ENCODE measurements around the gene UQCR11.

The UQCR11 gene

DNA sequence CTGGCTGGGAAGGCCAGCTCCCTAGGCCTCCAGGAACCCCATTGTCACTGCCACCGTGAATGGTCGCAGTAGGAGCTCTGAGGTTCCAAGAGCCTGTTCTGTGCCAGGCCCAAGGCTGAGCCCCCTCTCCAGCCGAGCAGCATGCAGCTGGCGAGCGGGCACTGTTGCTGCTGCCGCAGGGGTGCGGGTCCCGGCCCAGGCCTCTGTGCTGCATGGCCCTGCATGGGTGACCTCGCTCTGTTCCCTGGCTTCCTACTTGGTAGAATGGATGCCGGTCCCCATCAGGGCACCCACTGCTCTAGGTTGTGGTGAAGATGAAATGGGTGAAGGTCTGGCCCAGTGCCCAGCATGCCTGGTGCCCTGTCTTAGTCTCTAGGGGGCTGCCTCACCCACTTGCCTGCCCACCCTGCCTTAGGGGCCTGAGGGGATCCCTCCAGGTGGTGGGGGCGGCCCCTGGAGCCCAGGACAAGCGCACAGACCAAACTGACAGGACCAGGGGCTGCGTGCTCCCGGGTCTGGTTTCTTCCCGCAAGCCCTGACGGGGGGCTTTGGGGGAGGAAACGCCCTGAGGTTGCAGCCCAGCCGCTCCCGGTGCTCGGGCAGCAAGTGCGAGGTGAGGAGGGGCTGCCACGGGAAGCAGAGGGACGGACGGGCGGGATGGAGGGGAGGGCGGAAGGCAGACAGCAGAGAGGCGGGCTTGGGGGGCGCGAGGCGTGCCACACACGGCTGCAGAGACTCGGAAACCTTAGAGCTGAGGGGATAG, 8.7 kb upstream of the UQCR11 start:
- DNase-seq: no peak

DNA sequence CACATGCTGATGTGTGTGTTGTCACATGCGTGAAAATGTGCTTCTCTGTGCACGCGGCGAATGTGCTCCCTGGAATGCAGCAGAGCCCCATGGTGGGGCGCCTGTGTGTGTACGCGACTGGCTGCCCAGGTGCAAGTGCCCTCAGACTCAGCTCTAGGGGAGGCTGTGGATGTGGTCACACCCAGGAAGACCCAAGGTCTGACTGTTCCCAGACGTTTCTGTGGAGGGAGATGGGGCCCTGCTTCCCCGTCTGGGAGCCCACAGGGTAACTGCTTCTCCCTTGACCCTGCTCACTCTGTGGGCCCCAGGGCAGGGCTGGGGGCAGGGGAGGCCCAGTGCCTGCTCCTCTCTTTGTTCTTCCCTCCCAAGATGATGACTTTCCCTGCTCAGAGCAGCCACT, 7.9 kb upstream of the UQCR11 start:
- no peak for DNase-seq

DNA sequence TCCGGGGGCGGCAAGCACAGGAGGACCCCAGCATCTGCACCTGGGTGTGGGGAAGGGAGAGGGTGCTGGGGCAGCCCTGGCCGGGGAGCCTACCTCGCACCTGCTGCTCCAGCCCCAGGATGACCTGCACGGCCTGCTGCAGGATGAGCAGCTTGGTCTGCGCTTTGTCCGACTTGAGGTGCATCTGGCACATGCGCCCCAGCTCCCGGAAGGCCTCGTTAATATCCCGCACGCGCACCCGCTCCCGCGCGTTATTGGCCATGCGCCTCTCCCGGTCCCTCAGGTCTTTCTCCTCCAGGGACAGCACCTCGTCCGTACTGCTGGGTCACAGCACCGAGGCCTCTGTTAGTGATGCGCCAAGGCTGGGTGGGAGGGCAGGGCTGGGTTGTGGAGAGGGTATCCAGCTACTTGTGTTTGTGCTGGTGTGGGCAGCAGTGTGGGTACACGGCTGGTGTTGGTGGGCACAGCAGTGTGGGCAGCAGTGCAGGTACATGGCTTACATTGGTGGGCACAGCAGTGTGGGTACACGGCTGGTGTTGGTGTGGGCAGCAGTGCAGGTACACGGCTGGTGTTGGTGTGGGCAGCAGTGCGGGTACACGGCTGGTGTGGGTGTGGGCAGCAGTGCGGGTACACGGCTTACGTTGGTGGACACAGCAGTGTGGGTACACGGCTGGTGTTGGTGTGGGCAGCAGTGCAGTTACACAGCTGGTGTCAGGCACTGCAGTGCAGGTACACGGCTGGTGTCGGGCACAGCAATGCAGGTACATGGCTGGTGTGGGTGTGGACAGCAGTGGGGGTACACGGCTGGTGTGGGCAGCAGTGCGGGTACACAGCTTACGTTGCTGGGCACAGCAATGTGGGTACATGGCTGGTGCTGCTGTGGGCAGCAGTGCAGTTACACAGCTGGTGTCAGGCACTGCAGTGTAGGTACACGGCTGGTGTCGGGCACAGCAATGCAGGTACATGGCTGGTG, 7.1 kb upstream of the UQCR11 start:
- DNase-seq: no peak

DNA sequence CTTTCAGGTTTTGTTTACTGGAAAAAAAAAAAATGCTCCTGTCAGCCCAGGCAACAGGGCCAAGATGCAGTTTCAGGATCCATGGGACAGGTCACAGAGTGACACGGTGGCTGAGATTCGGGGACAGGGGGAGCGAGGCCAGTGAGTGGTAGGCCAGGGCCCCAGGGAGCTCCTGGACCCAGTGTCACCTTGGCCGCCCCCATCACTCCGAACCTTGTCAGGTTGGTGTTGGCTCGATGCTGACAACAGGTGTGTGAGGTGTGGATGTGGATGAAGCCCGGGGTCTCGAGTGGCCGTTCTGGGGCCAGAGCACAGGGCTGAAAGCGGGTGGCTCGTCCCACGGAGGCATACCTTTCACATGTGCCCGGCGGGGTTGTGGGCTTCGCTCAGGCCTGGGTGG, 6.1 kb upstream of the UQCR11 start:
- no peak for DNase-seq

DNA sequence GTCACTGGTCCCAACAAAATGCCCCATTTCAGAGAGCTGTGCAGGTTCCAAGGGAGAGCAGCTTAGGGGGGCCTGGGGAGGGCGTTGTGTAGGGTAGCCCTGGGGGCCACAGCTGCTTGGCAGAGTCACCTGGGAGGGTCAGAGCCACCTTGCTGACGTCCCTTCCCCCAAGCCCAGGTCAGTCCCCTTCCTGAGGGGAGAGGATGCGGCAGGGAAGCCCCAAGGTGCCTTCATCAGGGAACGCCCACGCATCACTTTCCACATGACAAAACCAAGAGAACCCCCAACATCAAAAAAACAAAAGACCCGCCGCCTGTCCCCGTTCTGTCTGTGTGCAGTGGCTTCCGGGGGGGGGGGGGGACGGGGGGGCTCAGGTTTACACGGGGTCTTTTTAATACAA, 5.3 kb upstream of the UQCR11 start:
- no peak for DNase-seq

DNA sequence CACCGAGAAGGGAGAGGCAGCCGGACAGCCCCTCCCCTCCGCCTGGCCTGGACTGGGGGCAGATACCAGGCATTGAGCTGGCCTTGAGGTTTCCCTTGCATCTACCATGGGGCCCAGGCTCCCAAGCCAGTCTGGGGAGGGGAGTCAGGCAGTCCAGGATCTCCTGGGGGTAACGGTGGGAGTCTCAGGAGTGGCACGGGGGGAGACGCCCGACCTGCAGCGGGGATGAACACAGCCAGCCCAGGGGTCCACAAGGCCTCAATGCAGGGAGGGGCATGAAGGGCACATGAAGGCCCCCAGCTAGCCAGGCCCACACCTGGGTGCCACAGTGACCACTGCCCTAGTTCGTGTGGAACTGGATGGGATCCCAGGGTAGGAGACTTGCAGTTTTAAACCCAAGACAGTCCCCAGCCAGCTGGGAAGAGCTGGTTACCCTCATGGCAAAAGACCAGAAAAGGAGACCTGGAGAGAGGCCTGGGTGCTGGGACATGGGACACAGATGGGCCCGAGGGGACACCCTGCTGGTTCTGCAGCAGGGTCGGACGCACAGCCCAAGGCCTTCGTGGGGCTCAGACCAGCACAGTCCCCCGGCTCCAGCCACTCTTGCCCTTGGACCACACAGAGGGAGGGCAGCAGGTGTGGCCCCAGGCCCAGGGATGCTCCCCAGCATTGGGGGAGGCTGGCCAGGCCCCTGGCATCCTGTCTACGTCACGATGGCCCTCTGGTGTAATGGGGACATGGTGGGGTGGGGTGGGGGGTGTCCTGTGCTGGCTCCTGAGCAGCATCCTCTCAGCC, 4.6 kb upstream of the UQCR11 start:
- no peak for DNase-seq

DNA sequence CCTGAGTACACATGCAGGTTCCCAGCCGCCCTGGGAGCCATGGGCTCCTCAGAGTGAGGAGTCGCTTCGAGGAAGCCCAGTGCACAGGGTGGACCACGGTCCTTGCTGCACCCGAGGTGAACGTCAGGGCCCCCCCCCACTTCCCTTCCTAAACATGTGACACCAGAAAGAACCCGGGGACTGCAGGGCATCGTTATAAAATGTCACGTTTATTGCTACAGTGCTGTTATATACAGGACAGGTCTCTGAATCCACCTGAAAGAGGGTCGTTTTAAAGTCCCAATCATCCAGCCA, 3.8 kb upstream of the UQCR11 start:
- DNase-seq: no peak

DNA sequence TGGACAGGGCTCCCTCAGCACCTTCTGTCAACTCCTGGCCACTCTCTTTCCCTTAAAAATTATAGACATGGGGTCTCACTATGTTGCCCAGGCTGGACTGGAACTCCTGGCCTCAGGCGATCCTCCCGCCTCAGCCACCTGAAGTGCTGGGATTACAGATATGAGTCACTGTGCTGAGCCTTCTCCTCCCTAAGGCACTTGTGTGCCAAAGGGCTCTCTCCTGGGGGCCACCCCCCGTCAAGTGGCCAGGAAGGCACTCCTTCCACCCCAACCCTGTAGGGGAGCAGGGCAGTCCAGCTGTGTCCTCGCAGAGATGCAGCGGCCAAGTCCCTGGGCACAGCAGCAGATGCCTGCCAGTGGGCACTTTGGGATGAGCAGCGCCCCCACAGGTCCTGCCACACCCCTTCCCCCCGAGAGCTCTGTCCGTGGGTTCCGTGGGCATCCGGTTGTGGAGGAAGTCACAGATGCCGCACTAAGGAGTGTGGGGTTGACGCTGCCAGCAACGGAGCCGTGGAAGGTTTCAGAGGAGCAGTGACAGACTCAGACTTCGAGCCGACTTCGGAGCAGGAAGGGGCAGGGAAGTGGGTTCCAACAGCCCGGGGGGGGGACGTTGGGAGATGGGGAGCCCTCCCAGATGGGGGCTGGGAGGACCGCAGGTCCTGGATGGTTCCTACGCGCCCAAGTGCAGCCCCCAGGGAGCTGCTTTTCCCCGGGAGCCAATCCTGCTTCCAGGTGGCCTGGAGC, 3.3 kb upstream of the UQCR11 start:
- no peak for DNase-seq

DNA sequence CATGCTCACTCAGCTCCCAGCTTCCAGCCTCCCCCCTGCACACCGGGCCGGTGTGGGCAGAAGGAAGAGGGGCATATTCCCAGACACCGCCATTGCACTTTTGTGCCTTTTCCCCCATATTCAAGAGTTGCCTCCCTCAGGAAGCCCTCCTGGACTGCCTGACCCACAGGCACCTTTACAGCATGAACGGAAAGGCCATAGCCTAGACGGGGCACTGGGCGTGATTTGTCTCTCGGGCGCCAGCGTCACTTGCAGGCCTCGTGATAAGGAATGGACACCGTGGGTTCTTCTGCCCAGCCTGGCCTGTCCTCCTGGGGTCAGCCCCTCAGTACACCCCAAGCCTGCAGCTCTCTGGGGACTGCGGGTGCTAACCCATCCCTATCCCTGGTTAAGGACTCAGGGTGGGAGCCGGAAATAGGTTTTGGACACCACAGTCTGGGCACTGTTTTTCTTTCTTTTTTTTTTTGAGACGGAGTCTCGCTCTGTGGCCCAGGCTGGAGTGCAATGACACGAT, 933 bp upstream of the UQCR11 start:
- no peak for DNase-seq

DNA sequence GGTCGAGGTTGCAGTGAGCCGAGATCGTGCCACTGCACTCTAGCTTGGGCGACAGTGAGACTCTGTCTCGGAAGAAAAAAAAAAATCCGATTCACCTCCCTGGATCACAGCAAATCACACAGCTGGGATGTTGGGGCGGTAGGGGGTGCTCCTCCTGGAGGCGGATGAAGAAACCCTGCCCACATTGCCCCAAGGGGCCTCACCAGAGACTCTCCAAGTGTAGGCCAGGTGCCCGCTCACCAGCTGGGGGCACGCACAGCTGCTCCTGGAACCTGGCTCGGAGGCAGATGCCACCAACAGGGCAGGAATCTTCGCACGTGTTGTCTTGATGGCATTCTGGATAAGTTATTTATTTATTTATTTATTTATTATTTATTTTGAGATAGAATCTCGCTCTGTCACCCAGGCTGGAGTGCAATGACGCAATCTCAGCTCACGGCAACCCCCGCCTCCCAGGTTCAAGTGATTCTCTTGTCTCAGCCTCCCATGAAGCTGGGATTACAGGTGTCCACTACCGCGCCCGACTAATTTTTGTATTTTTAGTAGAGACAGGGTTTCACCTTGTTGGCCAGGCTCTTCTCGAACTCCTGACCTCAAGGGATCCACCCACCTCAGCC, 3.1 kb downstream of the UQCR11 start:
- no peak for DNase-seq

DNA sequence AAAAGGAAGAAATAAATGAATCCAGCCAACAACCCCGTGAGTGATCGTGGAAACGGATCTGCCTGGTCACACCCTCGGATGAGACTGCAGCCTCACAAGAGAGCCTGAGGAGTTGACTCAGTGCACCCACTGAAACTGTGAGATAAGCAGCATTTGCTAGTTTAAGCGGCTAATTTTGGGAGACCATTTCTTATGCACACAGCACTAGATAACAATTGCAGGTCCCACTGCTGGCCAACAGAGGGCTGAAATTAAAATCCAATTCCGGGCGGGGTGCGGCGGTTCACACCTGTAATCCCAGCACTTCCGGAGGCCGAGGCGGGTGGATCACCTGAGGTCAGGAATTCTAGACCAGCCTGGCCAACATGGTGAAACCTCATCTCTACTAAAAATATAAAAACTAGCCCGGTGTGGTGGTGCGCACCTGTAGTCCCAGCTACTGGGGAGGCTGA, 3.6 kb downstream of the UQCR11 start:
- DNase-seq: no peak

DNA sequence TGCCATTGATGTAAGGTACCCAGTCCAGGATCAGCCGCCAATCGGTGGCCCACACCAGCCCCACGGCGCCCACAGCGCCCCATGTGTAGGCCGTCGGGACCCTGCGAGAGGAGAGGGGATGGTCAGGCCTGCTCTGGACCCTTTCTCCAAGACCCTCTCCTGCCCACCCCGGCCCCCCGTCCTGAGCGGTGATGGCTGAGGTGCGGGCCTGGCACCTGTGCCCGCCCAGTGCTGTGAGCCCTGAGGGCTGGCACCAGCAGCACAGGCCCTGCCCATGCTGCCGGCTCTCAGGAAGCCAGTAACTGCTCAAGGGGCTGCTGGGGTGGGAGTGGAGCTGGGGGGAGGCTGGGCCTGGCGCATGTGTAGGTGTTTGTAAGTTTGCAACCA, 5.8 kb downstream of the UQCR11 start:
- DNase-seq: no peak

DNA sequence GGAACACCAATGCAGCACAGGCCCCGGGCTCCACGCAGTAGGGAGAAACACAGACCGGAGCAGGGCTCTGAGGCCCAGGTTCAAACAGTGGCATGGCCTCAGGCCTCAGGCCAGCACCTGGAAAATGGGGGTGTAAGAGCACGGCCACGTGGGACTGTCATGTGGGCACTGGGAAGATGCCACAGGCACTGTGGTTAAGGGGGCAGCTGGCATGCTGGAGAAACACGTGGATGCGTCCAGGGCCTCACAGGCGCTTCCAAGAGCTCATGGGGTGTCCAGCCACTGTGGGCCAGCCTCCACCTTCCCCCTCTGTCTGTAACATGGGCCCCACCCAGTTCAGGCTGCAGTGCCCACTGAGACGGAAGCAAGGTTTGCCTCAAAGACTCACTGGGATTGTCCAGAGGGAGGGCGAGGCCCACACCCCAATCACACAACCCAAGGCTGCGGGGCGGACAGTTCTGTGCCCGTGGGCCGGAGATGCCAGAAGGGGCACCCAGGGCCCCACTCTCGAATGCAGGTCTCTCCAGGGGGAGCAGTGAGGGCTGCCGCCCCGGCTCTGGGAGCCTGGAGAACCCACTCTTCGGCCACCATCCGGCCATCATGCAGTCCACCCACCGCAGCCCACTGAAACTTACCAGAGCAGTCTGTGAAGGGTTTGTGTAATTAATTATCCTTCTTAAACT, 6.3 kb downstream of the UQCR11 start:
- no peak for DNase-seq

DNA sequence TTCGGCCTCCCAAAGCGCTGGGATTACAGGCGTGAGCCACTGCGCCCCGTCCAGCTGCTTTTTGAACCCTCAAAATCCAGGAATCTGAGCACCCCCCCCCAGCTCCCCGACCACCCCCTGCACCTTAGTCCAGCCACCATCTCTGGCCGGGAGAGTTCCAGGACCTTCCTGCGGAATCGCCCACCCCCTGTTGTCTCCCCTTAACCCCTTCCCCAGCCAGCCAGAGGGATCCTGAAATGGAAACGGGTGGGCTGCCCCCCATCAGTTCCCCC, 11.8 kb downstream of the UQCR11 start:
- no peak for DNase-seq

DNA sequence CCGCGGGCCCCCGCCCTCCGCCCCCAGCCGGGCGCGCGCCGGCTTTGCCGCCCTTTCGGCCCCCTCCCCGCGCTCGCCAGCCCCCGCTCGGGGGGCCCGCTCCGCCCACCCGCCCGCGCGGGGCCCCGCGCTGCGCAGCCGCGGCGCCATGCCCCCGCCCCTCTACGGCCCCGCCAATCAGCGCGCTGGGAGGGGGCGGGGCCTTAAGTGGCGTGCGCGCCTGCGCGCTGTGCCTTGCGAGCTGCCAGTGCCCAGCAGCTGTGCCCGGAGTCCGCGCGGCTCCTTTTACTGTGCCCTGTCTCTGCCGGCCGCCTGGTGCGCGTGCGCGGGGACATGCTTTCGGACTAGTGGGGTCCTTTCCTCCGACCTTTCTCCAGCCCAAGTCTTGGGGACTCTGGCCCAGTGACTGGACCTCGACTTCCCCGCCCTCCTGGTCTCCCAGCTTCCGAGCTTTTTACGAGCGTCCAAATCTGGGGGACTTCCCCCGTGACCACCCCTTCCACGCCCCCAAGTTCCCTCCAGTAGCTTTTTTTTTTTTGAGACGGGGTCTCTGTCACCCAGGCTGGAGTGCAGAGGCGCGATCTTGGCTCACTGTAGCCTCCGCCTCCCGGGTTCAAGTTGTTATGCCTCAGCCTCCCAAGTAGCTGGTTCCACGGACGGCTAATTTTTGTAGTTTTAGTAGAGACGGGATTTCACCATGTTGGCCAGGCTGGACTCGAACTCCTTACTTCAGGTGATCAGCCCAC, 12.3 kb downstream of the UQCR11 start, which contains the start of gene MBD3:
MBD3 (minus strand) TSS at position 111 of the 746 bp plus-strand sequence. CDS start 234 bp downstream, outside the sequence.
- DNase-seq: peak; percentile 89

DNA sequence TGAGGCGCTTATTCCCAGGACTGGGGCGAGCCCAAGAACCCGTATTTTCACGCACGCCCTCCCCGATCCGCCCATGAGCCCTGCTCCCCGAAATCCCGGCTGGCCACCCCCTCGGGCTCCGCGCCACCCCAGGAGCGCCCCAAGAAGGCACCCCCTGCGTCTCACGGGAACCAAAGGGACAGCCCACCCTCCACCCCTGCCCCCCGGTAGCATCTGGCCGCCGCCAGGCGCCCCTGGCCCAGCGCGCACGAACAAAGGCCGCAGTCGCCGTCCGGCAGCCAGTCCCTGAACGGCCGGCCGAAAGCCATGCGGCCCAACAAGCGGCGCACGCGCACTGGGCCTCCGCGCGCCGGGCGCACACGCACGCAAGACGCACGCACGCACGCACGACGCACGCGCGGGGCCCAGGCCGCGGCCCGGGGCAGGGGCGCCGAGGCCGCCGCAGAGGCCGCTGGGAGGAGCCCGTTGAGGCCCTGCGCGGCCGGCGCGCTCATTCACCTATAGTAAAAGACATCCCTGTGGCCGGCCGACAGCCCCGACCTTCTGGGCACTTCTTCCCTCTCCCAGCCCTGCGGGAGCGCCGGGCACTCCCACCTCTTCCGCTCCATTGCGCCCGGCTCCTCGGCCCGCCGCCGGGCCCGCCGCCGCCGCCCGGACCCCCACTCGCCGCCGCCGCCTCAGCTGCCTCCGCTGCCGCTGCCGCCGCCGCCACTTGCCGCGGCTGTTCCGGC, 13.1 kb downstream of the UQCR11 start:
- peak; percentile 87 for DNase-seq

DNA sequence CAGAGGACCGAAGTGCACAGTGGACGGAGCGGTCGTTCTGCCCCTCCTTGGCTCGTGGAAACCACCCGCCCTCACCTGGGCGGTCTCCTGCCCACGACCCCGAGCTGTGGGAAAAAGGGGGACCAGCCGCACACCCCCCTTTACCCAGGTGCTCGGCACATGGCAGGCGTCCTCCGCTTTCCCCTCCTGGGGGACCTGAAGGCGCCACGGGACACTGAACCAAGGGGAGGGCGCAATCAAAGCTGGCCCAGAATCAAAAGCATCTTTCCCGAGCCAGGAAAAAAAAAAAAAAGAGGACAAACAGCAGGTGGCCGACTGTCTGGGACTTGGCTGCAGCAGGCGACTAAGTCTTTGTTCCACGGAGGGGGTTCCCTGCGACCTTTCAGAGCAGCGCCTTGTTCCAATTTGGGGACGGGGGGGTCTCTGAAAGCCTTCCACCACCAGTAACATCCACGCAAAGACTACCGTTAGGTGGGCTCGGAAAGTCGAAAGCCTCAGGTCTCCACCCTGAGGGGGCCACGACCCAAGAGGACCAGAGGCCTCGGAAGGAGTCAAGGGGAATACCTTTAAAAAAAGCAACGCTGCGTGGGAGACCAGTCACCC, 13.7 kb downstream of the UQCR11 start:
- DNase-seq: no peak

DNA sequence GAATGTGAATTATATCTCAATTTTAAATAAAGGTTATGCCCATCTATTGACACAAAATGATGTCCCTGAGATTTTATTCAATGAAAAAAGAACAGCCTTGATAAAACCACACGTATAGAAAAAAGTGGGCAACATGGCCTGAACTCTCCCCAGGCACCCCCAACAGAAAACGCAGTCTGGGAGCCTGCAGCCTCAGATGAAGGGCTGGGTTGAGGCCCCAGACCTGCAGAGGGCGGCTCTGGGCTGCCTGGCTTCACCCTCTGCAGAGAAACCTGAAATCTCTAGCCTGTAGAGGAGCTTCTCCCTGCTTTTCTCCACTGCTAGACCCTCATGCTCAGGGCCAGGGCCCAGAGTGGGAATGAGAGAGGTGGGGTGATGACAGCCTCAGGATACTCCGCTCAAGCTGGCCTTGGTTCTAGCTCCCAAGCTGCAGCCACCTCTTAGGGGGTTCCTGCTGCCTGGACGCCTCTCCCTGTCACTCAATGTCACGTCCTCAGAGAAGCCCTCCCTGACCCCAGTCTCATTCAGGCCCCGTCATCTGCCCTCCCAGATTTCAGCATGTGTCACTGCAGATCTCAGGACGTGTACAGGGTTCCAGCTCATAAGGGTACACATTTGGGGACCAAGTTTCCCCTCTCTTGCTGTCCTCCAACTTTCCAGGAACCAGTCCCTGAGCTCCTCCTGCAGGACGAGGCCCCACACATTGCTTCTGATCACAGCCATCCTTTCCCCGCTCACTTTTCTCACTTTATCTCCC, 14.4 kb downstream of the UQCR11 start:
- DNase-seq: peak; percentile 26

DNA sequence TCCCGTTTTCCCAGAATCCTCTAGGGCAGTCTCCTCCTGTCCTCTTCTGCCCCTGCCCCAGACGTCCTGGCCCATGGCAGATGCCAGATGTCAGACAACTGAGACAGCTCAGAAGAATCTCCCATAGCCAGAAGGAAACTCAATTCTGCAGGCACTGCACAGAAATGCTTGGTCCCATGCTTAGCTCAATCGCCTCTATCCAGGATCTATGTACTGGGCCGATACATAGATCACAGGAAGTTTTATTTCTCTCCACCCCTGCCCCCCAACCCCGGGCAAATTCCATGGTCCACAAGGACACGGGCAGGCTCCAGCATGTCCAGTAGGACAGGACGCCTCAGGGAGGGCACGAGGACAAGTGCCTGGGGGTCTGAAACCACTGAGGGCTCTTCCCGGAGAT, 17.4 kb downstream of the UQCR11 start:
- DNase-seq: no peak

All from fibroblast of upper back skin (primary cell).